Spleen (tissue), 11 donors: ENCODE data around the gene SAMD9L. TPM values are rescaled to one million over a fixed set of nuclear protein-coding genes. Genes with fewer than 3 reads are reported as not detected.

Source experiments
- DNase-seq: peaks from one replicate; pipeline ENCODE4 v3.0.0-alpha.2; 2020
- H3K27ac ChIP-seq, 8 donors: fragments of 200-600 bp; sonication (generic) in 7 of 8; 1 replicate in 4 of 8; 2 replicates in 4 of 8; pipeline versions ENCODE4 v1.5.0 to v1.8.0; 2016 to 2021; ENCODE audit warnings: inconsistent platforms in 4 of 8, mild to moderate bottlenecking in 4 of 8, moderate library complexity in 1 of 8
- H3K27me3 ChIP-seq, 7 donors: fragments of 200-600 bp; sonication (generic) in 6 of 7; replicated peaks in 1 of 7; 1 replicate in 4 of 7; 2 replicates in 3 of 7; pipeline versions ENCODE4 v1.5.0 to v1.8.0; 2016 to 2021; ENCODE audit warnings: inconsistent platforms in 3 of 7, mild to moderate bottlenecking in 1 of 7
- H3K36me3 ChIP-seq, 6 donors: fragments of 200-600 bp; sonication (generic) in 5 of 6; 1 replicate in 4 of 6; 2 replicates in 2 of 6; pipeline versions ENCODE4 v1.5.0 to v1.8.0; 2016 to 2021; ENCODE audit warnings: inconsistent platforms in 2 of 6
- H3K4me1 ChIP-seq, 6 donors: fragments of 200-600 bp; sonication (generic) in 5 of 6; 1 replicate in 3 of 6; 2 replicates in 3 of 6; pipeline versions ENCODE4 v1.5.0 to v1.8.0; 2016 to 2021; ENCODE audit warnings: inconsistent platforms in 3 of 6
- H3K4me3 ChIP-seq, 8 donors: fragments of 200-600 bp; sonication (generic) in 7 of 8; 1 replicate in 4 of 8; 2 replicates in 4 of 8; pipeline versions ENCODE4 v1.5.0 to v1.8.0; 2016 to 2021; ENCODE audit warnings: inconsistent platforms in 4 of 8, mild to moderate bottlenecking in 4 of 8, moderate library complexity in 2 of 8
- H3K9me3 ChIP-seq, 8 donors: fragments of 200-600 bp; sonication (generic) in 7 of 8; 1 replicate in 4 of 8; 2 replicates in 4 of 8; pipeline versions ENCODE4 v1.5.0 to v1.8.0; 2016 to 2021; ENCODE audit warnings: inconsistent platforms in 4 of 8
- POLR2A ChIP-seq, 3 donors: fragments of 450-650 bp; IDR thresholded peaks; one replicate each; pipeline ENCODE4 v1.5.1; 2017; ENCODE audit warnings: antibody characterized with exemption in 3 of 3, mild to moderate bottlenecking in 1 of 3
- POLR2AphosphoS5 ChIP-seq, 3 donors: sonication (generic); formaldehyde crosslinking; IDR thresholded peaks; one replicate each; pipeline ENCODE4 v1.5.1; 2017; ENCODE audit warnings: antibody characterized with exemption in 3 of 3
- WGBS, 5 donors: extraction: QIAGEN DNeasy Blood & Tissue Kit in 3 of 5; methylation state at CpG; one replicate each; pipeline versions ENCODE4 v1.1.5 to v1.1.7; 2013 to 2018; 5-methylcytosine and 5-hydroxymethylcytosine counted together
- intact Hi-C: fragments of 100-400 bp; cut with DNase I; formaldehyde crosslinking; loops from one replicate; pipeline ENCODE4 v1.15.0; 2023; ENCODE audit warnings: low total_unique reads
- polyA plus RNA-seq, 3 donors: library from polyadenylated mRNA; stranded (reverse); fragments of 200-250 nt; gene quantifications; one replicate each; pipeline ENCODE4 v1.2.1, GENCODE V29; 2013
- total RNA-seq, 7 donors: library from RNA; depleted of rRNA in 3 of 7; stranded (reverse); fragments of >200 nt in 3 of 7; fragmentation: NEBNext Ultra II Directional in 4 of 7; extraction: Animal tissue kit (Norgen Biotek cat#: 25700) in 4 of 7; gene quantifications; one replicate each; pipeline versions ENCODE4 v1.1.0 to v1.2.1, GENCODE V29; 2016 to 2021
- TF ChIP-seq, protein P1 (sequence below), 11 experiments: fragments of 200-600 bp in 7 of 11; fragments of 450-650 bp in 4 of 11; sonication (generic) in 4 of 11; IDR thresholded peaks in 8 of 11; conservative IDR thresholded peaks in 3 of 11; 1 replicate in 7 of 11; 2 replicates in 4 of 11; pipeline versions ENCODE4 v1.4.0 to v1.8.0; 2016 to 2021; ENCODE audit warnings: antibody characterized with exemption in 11 of 11, inconsistent platforms in 4 of 11, mild to moderate bottlenecking in 1 of 11
- donor health status: healthy with polysubstance abuse.
- donor health status: DM: no; HTN: no; CAD: no; lungs with moderate emphysema.
- donor health status: DM: no; HTN: no; CAD: no.
- donor health status: Bipolar disorder and iron deficiency.
- donor health status: healthy.
- donor health status: DM: no; HTN: no; CAD: no.
- donor health status: DM: yes; HTN: yes; CAD: no.

Gene SAMD9L
- total and polyA plus RNA-seq, 10 donors = 8.5 to 61.3 (median 44.2) TPM

DNA sequence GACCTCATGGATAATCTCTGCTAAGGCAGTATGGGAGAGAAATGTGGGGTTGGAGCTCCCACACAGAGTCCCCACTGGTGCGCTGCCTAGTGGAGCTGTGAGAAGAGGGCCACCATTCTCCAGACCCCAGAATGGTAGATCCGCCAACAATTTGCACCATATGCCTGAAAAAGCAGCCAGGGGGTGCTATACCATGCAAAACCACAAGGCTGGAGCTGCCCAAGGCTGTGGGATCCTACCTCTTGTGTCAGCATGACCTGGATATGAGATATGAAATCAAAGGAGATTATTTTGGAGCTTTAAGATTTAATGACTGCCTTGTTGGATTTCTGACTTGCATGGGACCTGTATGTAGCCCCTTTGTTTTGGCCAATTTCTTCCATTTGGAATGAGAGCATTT, 27.0 kb upstream of the SAMD9L start:
- no peak for DNase-seq
- intact Hi-C loops = no loop called here
- H3K9me3 ChIP-seq = peaks cover 0 to 26% (median 18%) of the 10 kb centered on the region in 8 donors
- H3K27me3 ChIP-seq = no peaks in the 10 kb centered on the region
- H3K36me3 ChIP-seq = no peaks in the 10 kb centered on the region
- WGBS, 5 donors = 83 to 97% (median 92%) methylated on average over 2 of the region's 2 CpGs
- H3K4me1 ChIP-seq = no peaks in the 10 kb centered on the region
- no peak overlapping the region for H3K4me3 ChIP-seq
- no peak overlapping the region for H3K27ac ChIP-seq
- TF ChIP-seq, protein P1, sequence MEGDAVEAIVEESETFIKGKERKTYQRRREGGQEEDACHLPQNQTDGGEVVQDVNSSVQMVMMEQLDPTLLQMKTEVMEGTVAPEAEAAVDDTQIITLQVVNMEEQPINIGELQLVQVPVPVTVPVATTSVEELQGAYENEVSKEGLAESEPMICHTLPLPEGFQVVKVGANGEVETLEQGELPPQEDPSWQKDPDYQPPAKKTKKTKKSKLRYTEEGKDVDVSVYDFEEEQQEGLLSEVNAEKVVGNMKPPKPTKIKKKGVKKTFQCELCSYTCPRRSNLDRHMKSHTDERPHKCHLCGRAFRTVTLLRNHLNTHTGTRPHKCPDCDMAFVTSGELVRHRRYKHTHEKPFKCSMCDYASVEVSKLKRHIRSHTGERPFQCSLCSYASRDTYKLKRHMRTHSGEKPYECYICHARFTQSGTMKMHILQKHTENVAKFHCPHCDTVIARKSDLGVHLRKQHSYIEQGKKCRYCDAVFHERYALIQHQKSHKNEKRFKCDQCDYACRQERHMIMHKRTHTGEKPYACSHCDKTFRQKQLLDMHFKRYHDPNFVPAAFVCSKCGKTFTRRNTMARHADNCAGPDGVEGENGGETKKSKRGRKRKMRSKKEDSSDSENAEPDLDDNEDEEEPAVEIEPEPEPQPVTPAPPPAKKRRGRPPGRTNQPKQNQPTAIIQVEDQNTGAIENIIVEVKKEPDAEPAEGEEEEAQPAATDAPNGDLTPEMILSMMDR (IDR thresholded peaks at IDR 0.05 in 8 of 11, conservative IDR thresholded peaks at IDR 0.05 in 3 of 11) = no peak
- no peak for TF ChIP-seq POLR2A (IDR thresholded peaks at IDR 0.05)
- no peak for TF ChIP-seq POLR2AphosphoS5 (IDR thresholded peaks at IDR 0.05)

DNA sequence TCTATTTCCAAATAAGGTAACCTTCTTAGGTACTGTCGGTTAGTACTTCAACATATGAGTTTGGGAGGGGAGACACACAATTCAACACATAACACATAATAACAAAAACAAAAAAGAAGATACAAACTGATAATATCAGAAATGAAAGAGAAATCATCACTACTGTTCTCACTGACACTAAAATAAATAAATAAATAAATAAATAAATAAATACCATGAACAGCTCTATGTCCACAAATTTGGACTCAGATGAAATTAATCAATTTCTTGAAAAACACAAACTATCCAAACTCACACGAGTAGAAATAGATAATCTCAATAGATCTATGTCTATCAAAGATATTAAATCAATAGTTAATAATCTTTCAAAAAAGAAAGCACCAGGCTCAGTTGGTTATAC, 24.5 kb upstream of the SAMD9L start:
- peaks cover 0 to 50% (median 25%) of the 10 kb centered on the region in 8 donors for H3K9me3 ChIP-seq
- no peaks in the 10 kb centered on the region for H3K36me3 ChIP-seq
- H3K4me1 ChIP-seq = no peaks in the 10 kb centered on the region
- TF ChIP-seq POLR2A (IDR thresholded peaks at IDR 0.05) (no peak), POLR2AphosphoS5 (IDR thresholded peaks at IDR 0.05) (no peak)
- TF ChIP-seq, protein P1 (IDR thresholded peaks at IDR 0.05 in 8 of 11, conservative IDR thresholded peaks at IDR 0.05 in 3 of 11) = no peak
- no peak overlapping the region for H3K4me3 ChIP-seq
- no peak overlapping the region for H3K27ac ChIP-seq
- no peak for DNase-seq
- H3K27me3 ChIP-seq = no peaks in the 10 kb centered on the region
- 57 to 84% (median 81%) methylated on average over 2 of the region's 2 CpGs for WGBS, 5 donors
- intact Hi-C loops = no loop called here

DNA sequence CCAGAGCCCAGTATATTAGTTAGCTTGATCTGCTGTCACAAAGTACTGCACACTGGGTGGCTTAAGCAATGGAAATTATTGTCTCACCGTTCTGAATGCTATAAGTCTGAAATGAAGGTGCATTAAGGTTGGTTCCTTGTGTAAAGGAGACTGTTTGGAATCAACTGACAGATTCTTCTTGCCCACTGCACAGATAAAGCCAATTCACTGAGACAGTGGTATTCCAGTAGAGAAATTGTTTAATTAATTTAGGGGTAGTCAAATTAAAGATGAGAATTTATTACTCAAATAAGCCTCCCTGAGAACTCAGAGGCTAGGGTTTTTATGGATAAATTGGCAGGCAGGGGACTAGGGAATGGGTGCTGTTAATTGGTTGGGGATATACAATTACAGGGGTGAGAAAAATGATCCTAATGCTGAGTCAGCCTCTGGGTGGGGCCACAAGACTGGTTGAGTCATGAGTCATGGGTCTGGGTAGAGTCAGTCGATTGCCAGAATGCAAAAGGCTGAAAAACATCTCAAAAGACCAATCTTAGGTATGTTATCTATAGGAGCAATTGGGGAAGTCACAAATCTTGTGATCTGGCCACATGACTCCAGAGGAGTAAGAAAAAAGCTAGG, 23.5 kb upstream of the SAMD9L start:
- WGBS, 5 donors = 45 to 72% (median 66%) methylated on average over 2 of the region's 2 CpGs
- no peak overlapping the region for H3K27ac ChIP-seq
- H3K36me3 ChIP-seq = no peaks in the 10 kb centered on the region
- intact Hi-C loops = no loop called here
- H3K27me3 ChIP-seq = no peaks in the 10 kb centered on the region
- no peak for DNase-seq
- no peak overlapping the region for H3K4me3 ChIP-seq
- H3K9me3 ChIP-seq = peaks cover 0 to 53% (median 25%) of the 10 kb centered on the region in 8 donors
- H3K4me1 ChIP-seq = no peaks in the 10 kb centered on the region
- TF ChIP-seq, protein P1 (IDR thresholded peaks at IDR 0.05 in 8 of 11, conservative IDR thresholded peaks at IDR 0.05 in 3 of 11) = no peak
- TF ChIP-seq POLR2A (IDR thresholded peaks at IDR 0.05) = no peak
- no peak for TF ChIP-seq POLR2AphosphoS5 (IDR thresholded peaks at IDR 0.05)

DNA sequence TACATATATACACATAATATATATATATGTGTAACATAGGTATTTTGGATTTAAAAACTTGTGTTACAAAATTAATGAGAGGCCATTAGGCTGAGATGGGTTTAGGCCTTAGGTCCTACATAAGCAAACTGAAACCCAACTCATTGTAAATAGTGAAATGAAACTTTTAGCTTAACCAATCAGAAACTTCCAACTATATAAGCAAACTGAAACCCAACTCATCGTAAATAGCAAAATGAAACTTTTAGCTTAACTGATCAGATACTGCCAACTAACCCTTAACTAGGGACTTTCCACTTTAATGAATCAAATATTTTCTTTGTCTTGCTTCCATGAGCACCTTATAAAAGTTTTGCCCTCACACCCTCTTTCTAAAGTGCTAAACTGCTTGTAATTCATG, 17.3 kb upstream of the SAMD9L start:
- Histone ChIP-seq H3K4me3 (no peak overlapping the region), H3K4me1 (peaks cover 0 to 14% (median 3%) of the 10 kb centered on the region in 6 donors), H3K9me3 (peaks cover 0 to 45% (median 18%) of the 10 kb centered on the region in 8 donors), H3K36me3 (no peaks in the 10 kb centered on the region), H3K27ac (peak overlapping the region in 7 of 8 donors; percentile 34 to 70 (median 56)), H3K27me3 (no peaks in the 10 kb centered on the region)
- intact Hi-C loops = no loop called here
- DNase-seq = no peak
- no peak for TF ChIP-seq POLR2AphosphoS5 (IDR thresholded peaks at IDR 0.05)
- no peak for TF ChIP-seq POLR2A (IDR thresholded peaks at IDR 0.05)
- TF ChIP-seq, protein P1 (IDR thresholded peaks at IDR 0.05 in 8 of 11, conservative IDR thresholded peaks at IDR 0.05 in 3 of 11) = no peak
- WGBS, 5 donors = 30 to 56% (median 48%) methylated on average over 1 of the region's 1 CpG
